ENCODE data around the gene INPP5A.

Gene INPP5A

GRCh38 chr10:132757171-132757570 lies 219.6 kb downstream of the INPP5A start:
- Histone ChIP-seq H3K27me3 (ENCODE audit: insufficient read depth, low read depth, severe bottlenecking) (no peaks in the 10 kb centered on the region), H3K36me3 (no peaks in the 10 kb centered on the region), H3K27ac (no peak overlapping the region), H3K4me3 (ENCODE audit: low read depth, low read length) (no peak overlapping the region), H3K9me3 (ENCODE audit: severe bottlenecking) (peaks cover 2% of the 10 kb centered on the region)
- no peak for DNase-seq
- TF ChIP-seq, protein P1, sequence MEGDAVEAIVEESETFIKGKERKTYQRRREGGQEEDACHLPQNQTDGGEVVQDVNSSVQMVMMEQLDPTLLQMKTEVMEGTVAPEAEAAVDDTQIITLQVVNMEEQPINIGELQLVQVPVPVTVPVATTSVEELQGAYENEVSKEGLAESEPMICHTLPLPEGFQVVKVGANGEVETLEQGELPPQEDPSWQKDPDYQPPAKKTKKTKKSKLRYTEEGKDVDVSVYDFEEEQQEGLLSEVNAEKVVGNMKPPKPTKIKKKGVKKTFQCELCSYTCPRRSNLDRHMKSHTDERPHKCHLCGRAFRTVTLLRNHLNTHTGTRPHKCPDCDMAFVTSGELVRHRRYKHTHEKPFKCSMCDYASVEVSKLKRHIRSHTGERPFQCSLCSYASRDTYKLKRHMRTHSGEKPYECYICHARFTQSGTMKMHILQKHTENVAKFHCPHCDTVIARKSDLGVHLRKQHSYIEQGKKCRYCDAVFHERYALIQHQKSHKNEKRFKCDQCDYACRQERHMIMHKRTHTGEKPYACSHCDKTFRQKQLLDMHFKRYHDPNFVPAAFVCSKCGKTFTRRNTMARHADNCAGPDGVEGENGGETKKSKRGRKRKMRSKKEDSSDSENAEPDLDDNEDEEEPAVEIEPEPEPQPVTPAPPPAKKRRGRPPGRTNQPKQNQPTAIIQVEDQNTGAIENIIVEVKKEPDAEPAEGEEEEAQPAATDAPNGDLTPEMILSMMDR (IDR thresholded peaks at IDR 0.05; ENCODE audit: low read depth, low read length), result no peak

DNA sequence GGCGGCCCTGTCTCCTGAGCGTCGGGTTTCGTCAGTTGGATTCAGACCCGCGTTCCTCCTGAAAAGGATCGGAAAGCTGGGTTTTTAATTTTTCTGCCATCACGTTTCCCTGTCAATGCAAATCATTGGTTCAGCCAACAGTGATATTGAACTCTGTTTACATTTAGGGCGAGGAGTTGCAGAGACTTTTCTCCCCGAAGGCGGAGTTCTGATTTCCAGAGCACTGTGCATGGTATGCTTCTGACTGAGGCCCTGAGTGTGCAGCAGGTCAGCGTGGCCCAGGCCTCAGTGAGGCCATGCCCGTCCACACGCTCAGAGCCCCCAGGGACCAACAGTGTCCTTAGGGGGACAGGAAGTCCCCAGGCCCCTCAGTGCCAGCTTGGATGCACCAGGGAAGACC lies 221.3 kb downstream of the INPP5A start:
- Histone ChIP-seq H3K27ac (no peak overlapping the region), H3K36me3 (no peaks in the 10 kb centered on the region), H3K9me3 (ENCODE audit: severe bottlenecking) (peaks cover 2% of the 10 kb centered on the region), H3K4me3 (ENCODE audit: low read depth, low read length) (no peak overlapping the region), H3K27me3 (ENCODE audit: insufficient read depth, low read depth, severe bottlenecking) (no peaks in the 10 kb centered on the region)
- TF ChIP-seq, protein P1 (IDR thresholded peaks at IDR 0.05; ENCODE audit: low read depth, low read length), result no peak
- no peak for DNase-seq

GRCh38 chr10:132761395-132762060 lies 223.9 kb downstream of the INPP5A start:
- DNase-seq, result no peak
- no peak overlapping the region for H3K27ac ChIP-seq
- H3K4me3 ChIP-seq (ENCODE audit: low read depth, low read length), result no peak overlapping the region
- H3K36me3 ChIP-seq, result no peaks in the 10 kb centered on the region
- H3K27me3 ChIP-seq (ENCODE audit: insufficient read depth, low read depth, severe bottlenecking), result no peaks in the 10 kb centered on the region
- TF ChIP-seq, protein P1 (IDR thresholded peaks at IDR 0.05; ENCODE audit: low read depth, low read length), result no peak
- H3K9me3 ChIP-seq (ENCODE audit: severe bottlenecking), result peaks cover 2% of the 10 kb centered on the region

DNA sequence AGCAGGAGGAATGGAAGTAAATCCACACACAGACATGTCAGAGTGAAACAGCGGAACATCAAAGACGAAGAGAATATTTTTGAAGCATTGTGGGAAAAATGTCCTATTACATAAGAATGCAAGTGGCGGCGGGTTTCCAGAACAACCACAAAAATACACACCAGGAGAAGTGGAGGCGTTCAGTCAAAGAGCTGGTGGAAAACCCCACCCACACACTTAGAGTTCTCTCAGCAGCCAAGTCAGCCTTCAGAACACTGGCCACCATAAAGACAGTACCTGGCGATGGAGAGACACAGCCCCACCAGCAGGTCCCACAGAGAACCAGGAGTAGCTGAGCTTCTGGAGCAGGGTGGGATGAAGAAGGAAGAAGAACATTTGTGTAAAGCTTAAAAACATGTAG lies 224.7 kb downstream of the INPP5A start:
- no peak overlapping the region for H3K27ac ChIP-seq
- H3K36me3 ChIP-seq, result no peaks in the 10 kb centered on the region
- H3K27me3 ChIP-seq (ENCODE audit: insufficient read depth, low read depth, severe bottlenecking), result no peaks in the 10 kb centered on the region
- TF ChIP-seq, protein P1 (IDR thresholded peaks at IDR 0.05; ENCODE audit: low read depth, low read length), result no peak
- peaks cover 2% of the 10 kb centered on the region for H3K9me3 ChIP-seq (ENCODE audit: severe bottlenecking)
- H3K4me3 ChIP-seq (ENCODE audit: low read depth, low read length), result no peak overlapping the region
- no peak for DNase-seq

GRCh38 chr10:132763545-132763944 lies 226.0 kb downstream of the INPP5A start:
- TF ChIP-seq, protein P1 (IDR thresholded peaks at IDR 0.05; ENCODE audit: low read depth, low read length), result no peak
- Histone ChIP-seq H3K27me3 (ENCODE audit: insufficient read depth, low read depth, severe bottlenecking) (no peaks in the 10 kb centered on the region), H3K36me3 (no peaks in the 10 kb centered on the region), H3K27ac (no peak overlapping the region), H3K9me3 (ENCODE audit: severe bottlenecking) (peaks cover 2% of the 10 kb centered on the region), H3K4me3 (ENCODE audit: low read depth, low read length) (no peak overlapping the region)
- DNase-seq, result no peak

- TF ChIP-seq, protein P1 (IDR thresholded peaks at IDR 0.05; ENCODE audit: low read depth, low read length), result no peak
Observed at GRCh38 chr10:132764108-132764507, 226.5 kb downstream of the INPP5A start.

More at GRCh38 chr10:132764108-132764507, 226.5 kb downstream of the INPP5A start:
- peaks cover 2% of the 10 kb centered on the region for H3K9me3 ChIP-seq (ENCODE audit: severe bottlenecking)
- H3K4me3 ChIP-seq (ENCODE audit: low read depth, low read length), result no peak overlapping the region
- no peaks in the 10 kb centered on the region for H3K27me3 ChIP-seq (ENCODE audit: insufficient read depth, low read depth, severe bottlenecking)
- no peak for DNase-seq
- no peaks in the 10 kb centered on the region for H3K36me3 ChIP-seq
- H3K27ac ChIP-seq, result no peak overlapping the region

Data from WERI-Rb-1 (cell line).